ENCODE measurements around the gene CATSPER3.

CATSPER3 gene

DNA sequence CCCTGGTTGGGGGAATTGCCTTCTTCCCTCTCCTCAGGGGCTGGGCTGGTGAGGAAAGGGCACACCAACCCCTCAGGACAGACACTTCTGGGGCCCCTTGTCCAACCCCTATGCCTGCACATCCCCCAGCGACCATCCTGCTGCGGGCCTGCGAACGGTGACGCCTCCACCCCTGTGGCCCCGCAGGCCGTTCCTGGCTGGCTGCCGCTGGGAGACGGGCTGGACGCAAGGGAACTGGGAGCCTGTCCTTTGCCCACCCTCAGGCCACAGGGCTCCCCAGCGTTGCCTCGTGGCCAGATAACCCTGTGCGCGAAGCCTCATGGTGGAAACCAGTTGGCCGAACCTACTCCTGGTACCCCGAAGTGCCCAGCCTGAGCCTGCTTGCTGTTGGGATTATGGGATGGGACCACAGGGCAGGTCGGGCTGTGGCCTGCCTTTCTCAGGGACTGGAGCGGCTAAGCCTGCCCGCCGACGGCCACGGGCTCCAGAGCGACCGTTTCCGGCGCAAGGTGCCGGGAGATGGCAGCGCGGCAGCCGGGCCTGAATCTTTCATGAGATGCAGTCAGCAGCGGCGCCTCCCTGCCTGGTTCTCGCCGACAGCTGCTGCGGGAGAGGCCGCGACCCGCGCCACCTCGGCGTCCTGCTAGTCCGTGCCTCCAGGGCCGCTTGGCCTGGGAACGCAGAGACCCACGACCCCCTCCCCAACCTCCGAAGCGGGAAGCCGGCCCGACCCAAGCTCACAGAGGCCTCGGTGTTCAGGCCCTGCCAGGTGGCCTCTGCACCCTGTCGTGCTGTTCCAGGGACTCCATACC, 72.8 kb downstream of the CATSPER3 start:
- DNase-seq (ENCODE audit: low read depth in 2 of 3, low spot score in 1 of 3): no peak

DNA sequence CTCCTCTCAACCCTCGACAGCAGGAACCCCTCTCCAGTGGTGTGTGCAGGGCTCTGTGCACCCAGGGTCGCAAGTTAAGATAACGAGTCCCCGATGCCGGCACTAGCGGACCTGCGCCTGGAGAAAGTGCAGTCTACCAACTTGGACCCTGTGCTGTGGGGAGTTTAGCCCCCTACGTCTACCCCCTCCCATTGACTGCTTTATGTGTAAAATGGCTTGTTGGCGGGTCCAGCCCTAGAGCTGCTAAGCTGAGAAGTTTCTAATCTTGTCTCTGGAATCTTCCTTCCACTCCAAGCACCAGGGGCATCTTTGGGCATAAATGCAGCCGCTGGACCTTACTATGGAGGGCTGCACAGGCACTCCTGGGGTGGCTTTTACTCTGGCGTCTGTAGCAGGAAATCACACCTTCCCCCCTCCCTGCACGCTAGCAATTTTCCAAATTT, 73.5 kb downstream of the CATSPER3 start:
- DNase-seq (ENCODE audit: low read depth in 2 of 3, low spot score in 1 of 3): no peak

DNA sequence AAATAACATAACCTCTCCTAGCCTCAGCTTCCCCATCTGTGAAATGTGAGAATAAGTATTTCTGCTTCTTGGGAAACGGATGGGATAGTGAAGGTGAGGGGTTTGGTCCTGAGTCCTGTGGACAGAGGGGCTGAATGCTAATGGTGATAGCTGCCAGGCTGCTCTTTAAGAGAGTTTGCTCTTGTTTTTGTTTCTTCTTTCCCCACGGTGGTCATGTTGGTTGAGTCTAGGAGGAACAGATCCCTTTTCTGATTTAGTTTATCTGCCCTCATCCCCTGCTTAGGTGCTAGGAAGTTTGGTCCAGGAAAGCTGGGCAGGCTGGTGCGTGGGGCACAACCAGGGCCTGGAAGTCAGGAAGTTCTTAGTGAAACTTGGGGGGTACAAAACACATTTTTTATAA, 74.0 kb downstream of the CATSPER3 start:
- no peak for DNase-seq (ENCODE audit: low read depth in 2 of 3, low spot score in 1 of 3)

DNA sequence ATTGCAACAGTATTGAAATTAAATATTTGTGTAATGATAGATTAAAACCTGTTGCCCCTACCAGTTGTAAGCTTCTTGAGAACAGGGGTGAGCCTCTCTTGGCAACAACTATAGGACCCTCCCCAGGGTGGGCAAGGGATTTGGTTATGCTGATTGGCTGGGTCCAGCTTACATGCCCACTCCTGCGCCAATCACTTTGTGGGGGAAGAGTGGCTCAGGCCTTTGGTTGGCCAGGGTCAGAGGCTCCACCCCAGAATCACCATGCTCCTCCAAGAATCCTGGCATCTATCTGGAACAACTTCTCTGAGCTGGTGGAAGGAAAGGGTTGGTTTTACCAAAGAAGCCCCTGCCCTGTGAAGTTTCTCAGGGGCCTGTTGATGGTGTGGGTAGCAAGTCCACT, 74.9 kb downstream of the CATSPER3 start:
- DNase-seq (ENCODE audit: low read depth in 2 of 3, low spot score in 1 of 3): no peak

DNA sequence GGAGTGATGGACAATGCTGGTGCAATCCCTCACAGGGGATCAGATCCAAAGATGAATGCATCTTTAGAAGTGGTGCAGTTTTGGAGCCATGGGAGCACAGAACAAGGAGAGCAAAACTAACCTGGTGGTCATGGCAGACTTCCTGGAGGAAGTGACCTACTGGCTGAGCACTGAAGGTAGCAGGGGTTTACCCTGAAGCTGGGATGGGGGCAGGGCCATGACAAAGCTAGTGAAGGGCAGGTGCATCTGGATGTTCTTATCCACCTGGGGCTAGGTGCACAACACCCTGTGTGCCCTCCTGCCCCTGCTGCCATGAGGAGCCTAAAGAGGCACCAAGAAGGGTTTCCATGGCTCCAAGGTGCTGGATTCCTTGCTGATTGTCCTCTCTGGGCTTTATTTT, 77.8 kb downstream of the CATSPER3 start:
- DNase-seq (ENCODE audit: low read depth in 2 of 3, low spot score in 1 of 3): no peak

DNA sequence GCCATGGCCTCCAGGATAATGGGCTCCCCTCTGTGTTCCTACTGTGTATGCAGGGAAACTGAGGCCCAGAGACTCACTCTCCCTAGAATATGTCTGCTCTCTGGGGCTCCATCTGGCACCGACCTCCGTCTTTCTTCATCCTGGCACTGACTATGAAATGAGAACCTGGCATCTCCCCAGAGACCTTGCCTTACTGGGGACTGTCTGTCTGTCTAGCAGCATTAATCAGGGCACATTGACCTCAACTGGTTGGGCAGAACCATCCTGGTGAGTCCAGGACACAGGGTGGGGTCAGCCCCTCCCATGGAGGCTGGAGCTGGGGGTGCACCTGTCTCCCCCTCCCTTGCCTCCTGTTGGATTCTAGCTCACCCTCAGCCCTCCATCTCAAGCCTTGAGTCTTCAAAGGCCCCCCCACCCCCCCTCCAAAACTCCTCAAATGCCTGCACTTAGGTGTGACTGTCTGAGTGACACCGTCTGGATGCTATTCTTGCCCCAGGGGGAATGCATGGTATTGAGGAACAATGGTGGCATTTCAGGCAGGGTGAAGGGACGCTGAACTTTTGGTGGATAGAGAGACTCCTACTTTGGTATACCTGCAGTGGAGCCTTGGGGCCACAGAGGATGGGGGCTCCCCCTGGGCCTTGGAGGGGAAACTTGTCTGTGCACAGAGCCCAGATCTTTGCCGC, 79.1 kb downstream of the CATSPER3 start:
- DNase-seq (ENCODE audit: low read depth in 2 of 3, low spot score in 1 of 3): no peak

DNA sequence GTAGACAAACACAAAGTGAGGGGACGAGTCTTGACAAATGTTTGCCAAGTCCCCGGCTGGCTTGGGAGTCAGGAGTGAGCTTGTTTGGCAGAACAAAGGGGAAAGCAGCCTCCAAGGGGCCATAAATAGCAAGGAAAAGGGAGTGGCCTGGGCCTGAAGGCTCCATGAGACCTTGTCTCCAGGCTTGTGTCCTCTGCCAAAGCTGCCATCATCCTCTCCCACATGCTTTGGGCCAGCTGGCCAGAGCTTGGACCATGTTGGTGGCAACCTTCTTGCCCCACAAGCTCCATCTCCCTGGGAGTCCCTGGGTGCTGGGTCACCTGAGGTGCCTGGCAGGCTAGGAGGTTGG, 79.6 kb downstream of the CATSPER3 start:
- no peak for DNase-seq (ENCODE audit: low read depth in 2 of 3, low spot score in 1 of 3)

DNA sequence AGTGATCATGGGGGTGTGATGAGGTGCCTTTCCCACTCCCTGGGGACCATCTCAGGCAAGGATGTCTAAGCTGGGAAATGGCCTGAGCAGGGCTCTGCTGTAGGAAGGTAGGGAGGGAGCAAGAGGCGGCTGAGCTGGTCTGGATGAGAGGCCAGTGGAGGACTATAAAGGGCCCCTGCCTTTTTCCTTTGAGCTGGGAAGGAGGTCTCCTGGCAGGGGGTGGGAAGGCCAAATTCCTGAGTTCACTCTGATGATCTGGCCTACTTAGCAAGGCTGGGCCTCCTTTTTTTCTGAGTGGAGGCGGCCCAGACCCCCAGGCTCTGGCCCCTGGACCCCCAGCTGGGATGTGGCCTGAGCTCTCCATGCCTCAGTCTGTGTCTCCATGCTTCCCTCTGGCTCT, 80.6 kb downstream of the CATSPER3 start:
- no peak for DNase-seq (ENCODE audit: low read depth in 2 of 3, low spot score in 1 of 3)

DNA sequence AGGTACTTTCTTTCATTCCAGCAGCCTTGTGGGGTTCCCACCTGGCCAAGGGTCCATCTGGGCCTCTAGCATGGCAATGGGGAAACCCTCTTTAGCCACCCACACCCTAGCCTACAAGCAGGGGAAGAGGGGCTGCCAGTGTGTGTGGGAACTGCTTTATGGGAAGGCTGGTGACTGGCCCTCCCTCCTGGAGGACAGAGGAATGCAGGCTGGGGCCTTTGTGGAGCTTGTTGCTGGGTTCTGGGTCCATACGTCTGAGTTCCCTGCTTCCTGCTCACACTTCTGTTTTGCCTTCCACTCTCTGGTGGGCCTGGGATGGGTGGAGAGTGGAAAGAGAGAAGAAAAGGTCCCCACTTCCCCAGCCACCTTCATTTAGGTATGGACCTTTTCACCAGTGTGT, 81.2 kb downstream of the CATSPER3 start:
- DNase-seq (ENCODE audit: low read depth in 2 of 3, low spot score in 1 of 3): no peak

DNA sequence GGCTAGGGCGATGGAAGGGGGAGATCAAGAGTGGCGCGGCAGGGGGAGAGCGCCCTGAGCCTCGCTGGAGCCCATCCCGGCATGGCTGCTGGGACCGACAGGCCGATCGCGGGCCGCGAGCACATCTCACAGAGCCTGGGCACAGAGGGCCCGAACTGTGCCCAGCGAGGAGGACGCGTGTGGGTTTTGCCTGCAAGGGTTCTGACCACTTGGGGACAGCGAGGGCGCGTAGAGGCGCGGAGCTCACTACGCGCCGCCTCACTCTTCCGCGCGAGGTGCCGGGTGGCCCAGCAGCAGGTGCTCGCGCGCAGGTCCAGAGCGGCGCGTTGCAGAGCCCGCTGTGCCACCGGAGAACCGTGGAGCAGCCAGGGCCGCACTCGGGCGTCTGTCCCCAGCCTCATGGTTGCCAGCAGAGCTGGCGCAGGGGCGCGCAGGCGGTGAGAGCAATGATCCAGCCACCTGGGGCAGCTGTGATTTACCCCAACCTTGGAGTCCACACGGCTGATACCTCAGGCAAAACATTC, 82.6 kb downstream of the CATSPER3 start:
- DNase-seq (ENCODE audit: low read depth in 2 of 3, low spot score in 1 of 3): no peak

DNA sequence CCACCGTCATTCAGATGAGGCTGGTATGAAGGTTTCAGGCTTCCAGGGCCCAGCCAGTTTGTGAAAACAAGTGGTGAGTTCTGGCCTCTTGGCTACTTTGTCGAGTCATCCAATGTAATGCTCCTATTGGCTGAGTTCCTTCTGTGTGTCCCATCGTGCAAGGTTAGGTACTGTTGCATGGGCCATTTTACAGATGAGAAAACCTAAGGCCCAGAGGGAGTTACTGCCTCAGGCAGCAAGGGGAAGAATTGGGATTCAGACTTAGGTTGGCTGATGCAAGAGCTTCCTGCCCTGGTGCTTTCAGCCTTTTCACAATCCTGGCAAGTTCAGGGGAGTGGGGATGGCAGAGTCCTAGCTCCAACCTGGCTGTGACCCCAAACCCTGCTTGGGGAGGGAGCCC, 83.7 kb downstream of the CATSPER3 start:
- DNase-seq (ENCODE audit: low read depth in 2 of 3, low spot score in 1 of 3): no peak

DNA sequence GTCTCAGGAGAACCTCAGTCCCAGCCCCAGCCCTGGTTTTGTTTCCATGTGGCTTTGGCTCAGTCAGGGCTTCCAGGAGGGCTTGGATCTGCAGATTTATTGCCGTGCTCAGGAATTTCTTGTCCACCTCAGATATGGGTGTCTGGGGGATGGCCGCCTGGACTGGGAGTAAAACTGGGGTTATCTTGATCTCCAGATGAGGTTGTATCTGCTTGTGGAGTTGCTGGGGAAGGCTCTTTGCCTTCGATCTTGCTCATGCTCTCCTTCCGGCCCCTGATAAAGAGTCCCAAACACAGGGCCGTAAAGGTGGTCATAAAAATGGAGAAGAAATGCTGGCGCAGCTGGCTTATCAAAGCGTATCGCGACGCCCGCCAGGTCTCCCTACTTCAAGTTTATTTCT, 84.2 kb downstream of the CATSPER3 start:
- no peak for DNase-seq (ENCODE audit: low read depth in 2 of 3, low spot score in 1 of 3)

DNA sequence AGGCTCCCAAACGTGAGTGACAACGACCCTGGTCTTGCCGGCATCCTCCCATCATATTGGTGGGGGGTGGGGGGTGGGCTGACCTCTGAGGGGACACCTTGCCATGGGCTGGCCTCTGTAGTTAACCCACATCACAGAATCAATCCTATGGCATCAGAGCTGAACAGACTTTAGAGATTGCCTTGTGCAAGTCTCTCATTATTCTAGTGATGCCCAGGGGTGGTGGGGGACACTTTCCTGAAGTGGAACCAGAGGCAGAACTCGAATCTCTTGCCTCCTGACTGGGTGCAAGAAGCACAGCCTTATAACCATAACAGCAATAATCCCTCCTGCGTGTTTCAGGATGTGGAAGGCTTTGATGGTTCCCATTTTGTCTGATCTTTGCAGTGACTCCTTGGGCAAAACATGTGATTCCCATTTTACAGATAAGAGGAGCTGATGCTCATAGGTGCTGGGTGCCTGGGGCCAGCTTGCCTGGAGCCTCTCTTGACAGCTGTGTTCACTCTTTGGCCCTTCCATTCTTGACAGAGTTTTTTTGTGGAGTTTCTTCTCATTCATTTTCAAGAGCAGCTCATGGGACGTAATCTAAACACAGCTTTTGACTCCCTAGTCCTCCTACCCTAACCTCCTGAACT, 84.9 kb downstream of the CATSPER3 start:
- no peak for DNase-seq (ENCODE audit: low read depth in 2 of 3, low spot score in 1 of 3)

DNA sequence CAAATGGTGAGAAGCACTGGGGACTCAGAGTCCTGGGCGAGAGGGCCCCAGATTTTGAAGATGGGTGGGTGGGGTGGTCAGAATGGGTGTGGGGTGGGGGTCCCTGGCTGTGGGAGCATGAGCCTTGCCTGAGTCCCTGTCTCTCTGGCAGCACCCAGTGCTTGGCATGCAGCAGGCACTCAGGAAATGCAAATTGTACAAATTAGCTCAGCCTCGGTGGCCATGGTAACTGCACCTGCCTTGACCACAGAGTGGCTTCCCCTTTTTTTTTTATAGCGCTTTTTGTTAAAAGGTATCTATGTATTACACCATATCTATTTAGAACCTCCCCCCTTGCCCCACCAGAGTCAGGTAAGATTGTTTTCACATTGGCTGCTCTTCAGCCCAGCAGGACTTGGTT, 85.6 kb downstream of the CATSPER3 start:
- no peak for DNase-seq (ENCODE audit: low read depth in 2 of 3, low spot score in 1 of 3)

DNA sequence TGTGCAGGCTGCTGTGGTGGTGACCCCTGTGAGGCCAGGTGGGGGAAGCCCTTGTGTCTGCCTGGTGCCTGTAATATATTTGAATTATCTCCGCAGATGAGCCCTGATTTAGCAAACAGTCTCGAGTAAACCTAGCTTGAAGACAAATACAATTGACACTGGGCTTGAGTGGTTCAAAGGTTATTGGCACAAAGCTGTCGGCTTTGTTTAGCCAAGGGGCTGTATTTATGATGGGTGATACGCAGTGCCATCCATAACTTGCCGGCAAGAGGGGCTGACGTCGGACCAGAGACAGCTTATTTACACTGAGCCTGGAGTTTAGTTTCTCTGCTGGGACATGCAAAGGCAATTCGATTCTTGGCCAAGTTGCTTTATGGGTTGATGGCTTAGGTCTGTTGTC, 86.3 kb downstream of the CATSPER3 start:
- no peak for DNase-seq (ENCODE audit: low read depth in 2 of 3, low spot score in 1 of 3)

DNA sequence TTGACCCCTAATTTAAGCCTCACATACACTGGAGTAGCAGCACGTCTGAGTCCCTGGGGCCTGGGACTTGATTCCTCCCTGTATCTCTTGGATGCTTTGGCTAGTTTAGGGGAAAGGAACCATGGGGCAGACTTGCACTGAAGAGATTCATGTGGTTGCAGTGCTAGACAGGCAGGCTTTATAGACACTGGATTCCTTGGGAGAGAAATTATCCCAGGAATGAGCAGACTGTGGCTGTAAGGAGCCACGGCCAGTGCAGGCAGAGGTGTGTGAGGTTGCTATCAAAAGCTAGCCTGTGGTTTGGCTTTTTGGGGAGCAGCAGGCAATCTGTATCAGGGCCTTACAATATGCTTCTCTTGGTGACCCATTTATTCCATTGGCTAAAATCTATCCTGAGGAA, 86.8 kb downstream of the CATSPER3 start:
- no peak for DNase-seq (ENCODE audit: low read depth in 2 of 3, low spot score in 1 of 3)

DNA sequence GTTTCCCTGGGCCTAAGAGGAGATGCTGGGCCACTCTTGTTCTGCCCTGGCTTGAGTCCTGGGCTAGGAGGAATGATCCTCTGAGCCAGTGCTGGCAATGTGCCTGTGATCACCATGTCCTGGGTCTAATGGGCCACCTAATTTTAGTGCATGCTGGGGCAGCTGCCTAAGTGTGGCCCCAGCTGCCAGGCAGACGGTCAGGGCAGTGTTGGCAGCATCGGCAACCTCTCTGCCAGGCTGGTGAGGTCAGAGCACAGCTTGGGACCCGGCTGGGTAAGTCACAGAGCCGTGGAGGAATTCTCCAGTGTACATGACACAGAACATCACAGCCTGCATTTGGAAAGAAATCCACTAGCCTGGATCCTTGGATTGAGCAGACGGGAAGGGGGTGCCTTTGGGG, 87.7 kb downstream of the CATSPER3 start:
- no peak for DNase-seq (ENCODE audit: low read depth in 2 of 3, low spot score in 1 of 3)

DNA sequence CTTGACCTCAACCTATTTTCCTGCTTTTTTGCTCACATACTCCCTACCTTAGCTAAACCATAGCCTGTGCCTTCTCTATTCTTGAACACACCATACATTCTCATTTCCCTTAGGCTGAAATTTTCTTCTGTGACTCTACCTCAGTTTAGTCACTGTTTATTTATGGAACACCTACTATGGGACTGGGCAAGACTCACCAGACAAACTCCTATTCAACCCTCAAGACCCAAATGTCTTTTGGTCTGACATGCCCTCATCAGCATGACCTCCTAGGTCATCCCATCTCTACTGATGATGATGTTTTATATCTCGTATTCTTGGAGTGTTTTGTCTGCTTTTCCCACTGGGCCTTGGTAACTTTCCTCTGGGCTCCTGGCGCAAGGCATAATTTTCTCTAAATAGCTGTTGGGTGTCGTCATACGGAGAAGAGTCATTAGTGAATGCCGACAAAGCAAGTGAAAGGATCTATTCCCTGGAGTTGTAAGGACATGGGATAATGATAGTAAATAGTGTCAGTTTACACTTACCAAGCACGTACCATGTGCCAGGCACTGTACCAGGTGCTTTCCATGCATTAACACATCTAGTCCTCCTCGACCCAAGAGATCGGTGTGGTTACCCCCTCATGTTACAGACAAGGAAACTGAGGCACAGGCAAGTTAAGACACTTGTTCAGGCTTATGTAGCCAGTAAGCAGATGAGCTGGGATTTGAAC, 88.8 kb downstream of the CATSPER3 start:
- no peak for DNase-seq (ENCODE audit: low read depth in 2 of 3, low spot score in 1 of 3)

DNA sequence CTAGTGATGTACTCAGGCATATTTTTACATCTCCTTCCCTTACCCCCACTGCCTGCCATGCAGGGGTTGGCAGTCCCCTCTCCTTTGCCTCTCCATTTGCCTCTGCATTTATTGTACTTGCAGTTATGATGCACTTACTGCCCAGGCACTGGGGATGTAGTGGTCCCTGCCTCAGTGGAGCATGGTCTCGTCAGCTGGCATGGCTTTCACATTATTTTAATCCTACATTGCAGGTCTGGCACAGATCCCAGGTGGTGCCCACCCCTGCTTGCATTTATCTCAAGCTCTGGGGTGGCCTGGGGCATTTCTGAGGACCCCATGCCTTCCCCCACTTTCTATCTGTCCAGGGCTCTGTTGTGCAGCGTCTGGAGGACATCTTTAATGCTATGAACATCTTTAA, 89.5 kb downstream of the CATSPER3 start:
- DNase-seq (ENCODE audit: low read depth in 2 of 3, low spot score in 1 of 3): no peak

DNA sequence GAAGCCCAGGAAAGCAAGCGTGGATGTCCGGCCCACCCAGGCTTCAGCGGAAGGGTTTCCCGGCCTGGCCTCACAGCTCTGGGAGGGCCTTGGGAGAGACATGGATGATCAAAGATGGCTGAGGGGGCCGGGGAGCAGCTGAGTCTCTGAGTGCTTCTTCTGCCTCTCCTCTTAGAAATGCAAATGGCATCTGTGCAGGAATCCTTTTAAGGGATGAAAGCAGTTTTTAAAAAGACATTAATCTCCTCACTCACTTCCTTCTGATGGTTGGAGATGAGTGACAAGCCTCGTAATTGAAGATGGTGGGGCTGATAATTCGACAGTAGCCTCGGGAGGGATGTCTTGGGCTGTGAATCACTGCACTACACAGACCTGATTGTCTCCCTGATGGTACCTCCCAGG, 90.6 kb downstream of the CATSPER3 start:
- DNase-seq (ENCODE audit: low read depth in 2 of 3, low spot score in 1 of 3): no peak
